Activated gamma-delta T cell treated with Interleukin-2 at 50 U/mL for 16 hours (primary cell): ENCODE measurements around the gene ALKBH2.

Experiments used
- DNase-seq: peaks from one replicate; pipeline ENCODE4 v3.0.0-alpha.2; 2020

ALKBH2 gene

DNA sequence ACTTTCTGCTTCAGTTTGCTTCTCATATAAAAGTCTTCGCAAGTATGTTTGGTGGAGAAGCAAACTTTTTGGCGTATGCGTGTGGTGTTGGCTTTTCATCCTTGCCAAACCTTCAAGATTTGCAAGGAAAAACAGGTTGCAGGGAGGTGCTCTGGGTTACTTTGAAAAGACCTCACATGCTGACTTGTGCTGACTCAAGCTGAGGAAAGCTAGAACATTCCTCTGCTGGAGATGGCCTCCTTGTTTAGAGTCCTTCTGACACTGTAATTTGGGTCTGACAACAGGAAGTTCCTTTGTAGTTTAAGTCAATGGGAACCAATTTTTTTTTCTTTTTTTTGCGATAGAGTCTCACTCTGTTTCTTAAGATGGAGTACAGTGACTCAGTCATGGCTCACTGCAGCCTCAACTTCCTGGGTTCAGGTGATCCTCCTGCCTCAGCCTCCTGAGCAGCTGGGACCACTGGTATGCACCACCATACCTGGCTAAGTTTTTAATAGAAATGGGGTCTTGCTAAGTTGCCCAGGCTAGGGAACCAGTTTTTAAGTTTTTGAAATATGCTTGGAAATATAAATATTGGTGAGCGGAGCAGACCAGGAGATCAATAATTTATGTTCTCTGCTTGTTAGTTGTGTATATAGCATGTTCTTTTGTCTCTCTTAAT is 20.5 kb upstream of the ALKBH2 start:
- no peak for DNase-seq

DNA sequence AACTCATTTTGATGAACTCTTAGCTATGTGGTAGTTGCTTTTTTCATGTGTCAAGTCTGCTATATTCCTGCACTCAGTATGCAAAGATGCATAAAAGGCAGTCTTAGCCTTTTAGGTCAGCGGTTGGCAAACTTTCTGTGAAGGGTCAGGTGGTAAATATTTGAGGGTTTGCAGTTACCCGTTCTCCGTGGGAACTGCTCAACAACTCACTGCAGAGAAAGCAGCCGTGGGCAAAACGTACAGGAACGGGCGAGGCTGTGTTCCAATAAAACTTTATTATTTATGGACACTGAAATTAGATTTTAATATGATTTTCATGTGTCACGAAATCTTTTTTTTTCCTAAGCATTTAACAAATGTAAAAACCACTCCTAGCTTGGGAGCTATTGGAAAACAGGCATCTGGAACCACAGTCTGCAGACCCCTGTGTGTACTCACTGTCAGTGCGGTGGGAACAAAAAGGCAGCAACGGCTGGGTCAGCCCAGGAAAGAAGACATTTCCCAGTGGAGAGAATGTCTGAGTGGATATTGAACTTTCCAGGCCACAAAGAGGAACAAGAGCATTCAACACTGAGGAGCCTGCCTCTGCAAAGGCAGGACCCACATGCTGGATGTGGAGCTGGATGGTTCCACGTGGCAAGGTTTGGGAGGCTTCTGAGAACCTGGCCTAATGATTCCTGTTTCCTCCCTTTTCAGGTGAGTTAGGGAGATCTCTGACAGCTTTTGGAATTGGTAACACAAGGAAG is 19.6 kb upstream of the ALKBH2 start:
- DNase-seq = no peak

DNA sequence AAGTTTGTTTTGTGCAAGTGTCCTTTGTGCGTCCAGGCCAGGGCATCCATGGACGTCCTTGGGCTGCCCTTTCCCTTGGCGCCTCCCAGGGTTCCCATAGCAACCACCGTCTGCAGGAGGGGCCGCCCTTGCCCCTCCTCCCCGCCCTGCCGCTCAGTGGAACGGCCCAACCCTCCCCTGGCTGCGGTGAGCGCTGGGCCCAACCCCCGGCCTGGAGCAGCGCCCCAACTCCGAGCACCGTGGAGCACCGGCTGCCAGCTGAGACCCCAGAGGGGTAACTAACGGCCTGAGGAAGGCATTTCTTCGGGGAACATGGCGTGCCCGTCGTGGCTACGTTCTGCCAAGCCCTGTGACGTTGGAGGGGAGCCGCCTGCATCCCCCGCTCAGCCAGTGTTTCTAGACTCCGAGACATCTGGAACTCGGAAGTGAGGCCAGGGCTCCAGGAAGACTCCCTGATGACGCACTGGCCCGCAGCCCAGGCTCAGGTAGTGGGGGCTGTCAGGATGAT is 17.8 kb upstream of the ALKBH2 start:
- peak; percentile 42 for DNase-seq

DNA sequence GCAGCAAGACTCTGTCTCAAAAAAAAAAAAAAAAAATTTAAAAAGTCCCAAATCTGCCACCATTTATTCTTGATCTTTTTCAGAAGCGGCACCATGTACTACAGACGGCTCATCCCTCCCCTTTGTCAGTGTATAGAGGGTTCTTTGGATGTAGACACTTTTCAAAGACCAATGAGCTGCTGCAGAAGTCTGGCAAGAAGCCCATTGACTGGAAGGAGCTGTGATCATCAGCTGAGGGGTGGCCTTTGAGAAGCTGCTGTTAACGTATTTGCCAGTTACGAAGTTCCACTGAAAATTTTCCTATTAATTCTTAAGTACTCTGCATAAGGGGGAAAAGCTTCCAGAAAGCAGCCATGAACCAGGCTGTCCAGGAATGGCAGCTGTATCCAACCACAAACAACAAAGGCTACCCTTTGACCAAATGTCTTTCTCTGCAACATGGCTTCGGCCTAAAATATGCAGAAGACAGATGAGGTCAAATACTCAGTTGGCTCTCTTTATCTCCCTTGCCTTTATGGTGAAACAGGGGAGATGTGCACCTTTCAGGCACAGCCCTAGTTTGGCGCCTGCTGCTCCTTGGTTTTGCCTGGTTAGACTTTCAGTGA is 16.6 kb upstream of the ALKBH2 start:
- DNase-seq = no peak

DNA sequence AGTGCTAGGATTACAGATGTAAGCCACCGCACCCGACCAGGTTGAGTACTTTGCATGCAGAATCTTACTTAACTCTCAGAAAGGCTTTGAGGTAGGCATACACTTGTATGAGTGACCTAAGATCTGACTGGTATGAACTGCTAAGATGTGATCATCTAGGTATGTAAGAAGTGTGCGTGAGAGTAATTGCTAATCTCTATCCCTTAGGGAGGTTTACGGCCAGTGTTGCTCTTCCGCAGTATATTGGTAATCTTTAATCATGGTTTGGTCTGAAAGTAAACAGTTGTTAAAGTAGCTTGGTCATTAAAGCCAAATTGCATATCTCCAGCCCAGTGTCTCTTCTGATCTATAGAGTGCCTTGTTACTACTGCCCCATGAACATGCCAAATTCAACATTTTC is 11.9 kb upstream of the ALKBH2 start:
- DNase-seq = no peak

DNA sequence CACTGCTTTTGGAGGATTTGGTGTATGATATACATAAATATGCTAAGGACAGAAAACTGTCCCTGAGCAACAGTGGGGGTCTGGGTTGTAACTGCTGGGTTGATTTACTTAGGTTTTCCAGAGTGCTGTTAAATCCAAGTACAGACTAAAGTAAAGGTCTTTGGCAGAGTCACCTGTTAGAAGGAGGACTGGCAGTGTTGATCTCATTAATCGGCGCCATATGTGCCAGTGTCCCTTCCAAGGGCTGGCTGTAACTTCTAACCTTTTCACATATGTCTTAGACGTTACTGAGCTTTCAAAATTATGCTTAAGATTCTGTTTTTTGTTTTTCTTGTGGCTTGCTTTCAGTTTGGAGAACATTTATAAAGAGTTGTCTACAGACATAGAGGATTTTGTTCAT is 9.2 kb upstream of the ALKBH2 start:
- no peak for DNase-seq

DNA sequence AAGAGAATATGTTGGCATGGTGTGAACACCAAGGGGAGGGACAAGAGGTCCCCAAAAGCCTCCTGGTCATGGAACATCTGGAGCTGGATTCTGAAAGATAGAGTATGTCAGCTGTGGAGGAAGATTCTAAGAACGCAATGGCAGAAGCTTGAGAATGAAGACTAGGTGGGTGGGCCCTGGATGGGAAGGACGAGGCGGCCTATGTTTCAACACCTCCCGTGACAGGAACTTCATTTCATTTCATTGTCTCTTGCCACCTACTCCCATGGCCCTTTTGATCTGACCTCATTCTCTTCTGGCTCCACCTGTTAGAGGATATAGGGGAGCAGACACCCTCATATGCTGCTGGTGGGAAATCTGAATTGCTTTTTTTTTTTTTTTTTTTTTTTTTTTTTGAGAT is 7.5 kb upstream of the ALKBH2 start:
- DNase-seq = no peak

DNA sequence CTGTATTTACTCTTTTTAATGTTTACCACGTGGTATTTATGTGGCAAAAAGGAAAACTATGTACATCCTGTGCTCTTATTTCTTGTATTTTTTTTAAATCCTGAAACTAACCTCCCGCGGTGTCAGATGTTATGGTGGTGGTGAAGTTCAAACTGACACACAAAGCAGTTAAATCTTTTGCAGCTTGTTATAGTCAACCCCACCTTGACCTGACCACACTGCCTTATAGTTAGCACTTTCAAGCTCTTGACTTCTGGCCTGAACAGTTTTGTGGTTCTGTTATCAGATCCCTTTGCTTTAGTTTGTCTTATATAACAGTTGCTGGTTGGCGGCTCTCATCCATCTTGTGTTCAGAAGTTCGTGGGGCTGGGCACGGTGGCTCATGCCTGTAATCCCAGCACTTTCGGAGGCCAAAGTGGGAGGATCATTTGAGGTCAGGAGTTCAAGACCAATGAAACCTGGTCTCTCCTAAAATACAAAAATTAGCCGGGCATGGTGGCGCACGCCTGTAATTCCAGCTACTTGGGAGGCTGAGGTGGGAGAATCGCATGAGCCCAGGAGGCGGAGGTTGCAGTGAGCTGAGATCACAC is 6.3 kb upstream of the ALKBH2 start:
- DNase-seq = no peak

DNA sequence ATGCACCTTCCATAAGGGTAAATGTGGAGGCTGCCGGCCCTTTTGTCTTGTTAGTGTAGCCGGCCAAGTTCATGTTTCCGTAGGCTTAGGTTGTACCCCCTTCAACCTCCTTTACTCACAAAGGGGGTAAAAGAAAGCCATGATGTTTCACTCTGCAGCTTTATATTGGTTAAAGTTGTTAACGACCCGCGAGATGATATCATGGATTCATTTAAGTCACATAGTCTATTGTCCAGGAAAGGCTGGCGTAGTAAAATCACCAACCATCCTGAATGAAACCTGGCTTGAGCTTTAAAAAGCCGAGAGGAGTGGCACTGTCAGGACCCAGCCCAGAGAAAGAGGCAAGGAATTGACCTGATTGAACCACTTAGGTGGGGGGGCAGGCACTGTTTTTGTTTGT is 5.4 kb upstream of the ALKBH2 start:
- DNase-seq = no peak

DNA sequence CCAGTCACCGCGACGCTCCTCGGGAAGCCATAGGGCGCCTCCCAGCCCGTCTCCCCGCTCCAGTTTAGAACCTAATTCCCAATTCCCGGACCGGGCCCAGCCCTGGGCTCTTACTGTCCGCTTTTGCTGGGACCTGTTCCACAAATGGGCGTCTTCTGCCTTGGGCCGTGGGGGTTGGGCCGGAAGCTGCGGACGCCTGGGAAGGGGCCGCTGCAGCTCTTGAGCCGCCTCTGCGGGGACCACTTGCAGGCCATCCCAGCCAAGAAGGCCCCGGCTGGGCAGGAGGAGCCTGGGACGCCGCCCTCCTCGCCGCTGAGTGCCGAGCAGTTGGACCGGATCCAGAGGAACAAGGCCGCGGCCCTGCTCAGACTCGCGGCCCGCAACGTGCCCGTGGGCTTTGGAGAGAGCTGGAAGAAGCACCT is 4.9 kb upstream of the ALKBH2 start:
- DNase-seq = no peak

DNA sequence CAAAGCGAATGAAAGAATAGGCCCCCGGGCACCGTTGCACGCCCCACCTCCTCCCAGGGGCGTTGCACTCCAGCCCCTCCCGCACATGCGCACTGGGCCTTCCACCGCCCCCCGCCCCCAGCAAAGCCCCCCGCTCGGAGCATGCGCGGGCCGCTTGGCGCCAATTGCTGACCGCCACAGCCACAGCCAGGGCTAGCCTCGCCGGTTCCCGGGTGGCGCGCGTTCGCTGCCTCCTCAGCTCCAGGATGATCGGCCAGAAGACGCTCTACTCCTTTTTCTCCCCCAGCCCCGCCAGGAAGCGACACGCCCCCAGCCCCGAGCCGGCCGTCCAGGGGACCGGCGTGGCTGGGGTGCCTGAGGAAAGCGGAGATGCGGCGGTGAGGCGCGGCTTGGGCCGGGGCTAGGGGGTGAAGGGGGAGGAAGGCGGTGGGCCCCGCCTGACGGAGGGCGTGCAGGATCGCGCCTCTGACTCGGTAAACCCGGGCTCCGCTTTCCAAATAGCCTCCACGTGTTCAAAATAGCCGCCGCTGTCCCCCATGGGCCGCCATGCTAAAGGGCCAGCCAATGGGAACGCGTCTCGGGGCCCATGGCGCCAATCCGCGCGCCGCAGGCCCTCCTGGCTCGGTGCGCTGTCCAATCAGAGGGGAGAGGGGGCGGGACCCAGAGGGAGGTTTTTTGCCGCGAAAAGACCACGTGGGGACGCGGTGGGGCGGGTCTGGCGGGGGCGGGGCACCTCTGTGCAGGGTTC is 4.3 kb upstream of the ALKBH2 start, which contains the start of gene UNG:
Gene UNG (plus strand): TSS at position 163 of the 748 bp plus-strand sequence. CDS start 83 bp downstream, at position 246.
- peak; percentile 97 for DNase-seq

DNA sequence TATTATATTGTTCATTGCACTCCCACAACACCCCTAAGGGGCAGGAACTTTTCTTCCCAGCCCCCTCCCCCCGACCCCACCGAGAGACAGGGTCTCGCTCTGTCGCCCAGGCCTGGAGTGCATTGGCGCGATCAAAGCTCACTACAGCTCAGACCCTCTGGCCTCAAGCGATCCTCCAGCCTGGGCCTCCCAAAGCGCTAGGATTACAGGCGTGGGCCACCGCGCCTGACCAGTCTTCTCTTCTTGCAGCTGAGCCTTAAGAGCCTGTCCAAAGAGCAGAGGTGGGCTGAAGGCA is 3.8 kb upstream of the ALKBH2 start:
- DNase-seq = no peak

DNA sequence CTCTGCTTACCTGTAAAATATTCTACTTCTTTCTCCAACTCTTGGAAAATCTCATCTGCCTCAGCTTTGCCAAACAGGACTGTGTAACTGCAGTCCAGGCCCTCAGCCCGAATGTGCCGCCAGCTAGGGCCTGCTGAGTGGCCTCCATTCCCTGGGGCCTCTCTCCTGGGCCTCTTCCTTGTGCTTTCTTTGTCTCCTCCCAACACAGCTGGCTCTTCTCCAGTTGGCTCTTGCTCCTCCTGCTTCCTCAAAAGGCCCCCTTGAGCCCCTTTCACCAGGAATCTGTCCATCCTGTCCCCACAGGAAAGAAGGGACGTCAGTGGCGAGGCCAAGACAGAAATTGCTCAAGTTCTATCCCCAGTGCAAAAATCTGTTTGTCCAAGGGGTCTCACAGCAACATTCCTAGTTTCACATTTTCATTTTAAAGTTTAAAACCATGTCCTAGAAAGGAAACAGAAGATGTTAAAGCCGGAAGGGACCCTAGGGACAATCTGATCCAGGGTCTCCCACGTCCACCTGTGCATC is 713 bp downstream of the ALKBH2 start:
- DNase-seq = no peak

DNA sequence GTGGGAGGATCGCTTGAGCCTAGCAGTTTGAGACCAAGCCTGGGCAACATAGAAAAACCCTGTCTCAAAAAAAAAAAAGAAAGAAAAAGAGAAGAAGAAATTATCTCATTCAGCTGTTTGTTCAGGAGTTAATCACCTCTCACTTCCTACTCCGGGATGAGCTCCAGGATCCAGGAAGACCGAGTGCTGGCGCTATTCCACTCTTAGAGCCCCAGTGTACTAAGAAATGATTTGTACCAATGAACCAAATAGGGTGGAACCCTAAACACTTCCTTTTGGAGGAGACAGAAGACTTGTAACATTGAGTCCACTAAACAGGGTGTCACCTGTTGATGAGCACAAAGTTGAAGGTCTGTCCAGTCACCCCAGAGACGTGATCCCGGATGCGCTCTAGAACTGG is 3.6 kb downstream of the ALKBH2 start:
- DNase-seq = no peak

DNA sequence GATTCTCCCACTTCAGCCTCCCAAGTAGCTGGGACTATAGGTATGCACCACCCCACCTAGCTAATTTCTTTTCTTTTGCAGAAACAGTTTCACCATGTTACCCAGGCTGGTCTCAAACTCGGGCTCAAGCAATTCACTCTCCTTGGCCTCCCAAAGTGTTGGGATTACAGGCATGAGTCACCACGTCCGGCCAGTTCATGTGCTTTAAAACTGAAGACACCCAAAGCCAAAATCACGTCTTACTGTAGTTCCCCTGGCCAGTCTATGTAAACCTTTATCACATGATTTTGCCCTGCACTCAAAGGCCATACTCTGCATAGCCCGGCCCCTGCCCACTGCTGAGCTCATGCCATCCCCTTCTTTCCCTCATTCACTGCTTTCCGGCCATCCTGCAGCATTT is 4.5 kb downstream of the ALKBH2 start:
- no peak for DNase-seq

DNA sequence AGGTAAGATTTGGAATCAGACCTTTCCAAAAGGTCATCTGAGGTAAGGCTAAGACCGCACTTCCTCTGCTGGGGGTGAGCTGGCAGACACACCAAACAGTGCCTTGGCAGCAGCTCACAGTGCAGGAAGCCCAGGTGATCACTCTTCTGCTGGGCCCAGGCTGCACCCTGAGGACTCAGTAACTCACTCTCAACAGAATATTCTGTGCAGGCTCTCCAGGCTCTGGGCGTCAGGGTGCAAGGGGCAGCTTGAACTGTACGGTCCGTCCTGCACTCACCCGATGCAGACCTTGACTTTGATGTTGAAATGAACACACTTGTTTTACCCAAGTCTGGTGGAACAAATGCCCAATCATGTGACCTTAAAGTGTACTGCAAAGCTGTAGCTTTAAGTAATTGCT is 6.0 kb downstream of the ALKBH2 start:
- DNase-seq = no peak

DNA sequence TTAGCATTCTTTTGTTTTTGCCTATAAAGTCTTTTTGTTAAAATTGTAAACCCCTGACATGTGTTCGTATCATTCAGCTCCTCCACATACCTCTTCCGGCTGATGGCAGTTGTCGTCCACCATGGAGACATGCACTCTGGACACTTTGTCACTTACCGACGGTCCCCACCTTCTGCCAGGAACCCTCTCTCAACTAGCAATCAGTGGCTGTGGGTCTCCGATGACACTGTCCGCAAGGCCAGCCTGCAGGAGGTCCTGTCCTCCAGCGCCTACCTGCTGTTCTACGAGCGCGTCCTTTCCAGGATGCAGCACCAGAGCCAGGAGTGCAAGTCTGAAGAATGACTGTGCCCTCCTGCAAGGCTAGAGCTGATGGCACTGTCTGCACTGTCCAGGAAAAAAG is 7.7 kb downstream of the ALKBH2 start:
- DNase-seq = no peak

DNA sequence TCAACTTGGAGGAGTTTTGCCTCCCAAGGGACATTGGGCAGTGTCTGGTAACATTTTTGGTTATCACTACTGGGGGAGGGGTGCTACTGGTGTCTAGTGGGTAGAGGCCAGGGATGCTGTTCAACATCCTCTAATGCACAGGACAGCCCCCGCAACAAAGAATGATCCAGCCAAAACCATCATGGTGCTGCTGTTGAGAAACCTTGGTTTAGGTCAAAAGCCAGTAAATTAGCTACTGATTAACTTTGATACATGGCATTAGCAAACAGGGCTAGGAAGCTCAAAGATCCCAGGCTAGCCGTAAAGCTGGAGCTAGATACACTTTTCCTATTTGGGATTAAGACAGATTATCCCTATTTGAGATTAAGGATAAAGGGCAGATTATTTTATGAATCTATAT is 8.8 kb downstream of the ALKBH2 start:
- DNase-seq = no peak

DNA sequence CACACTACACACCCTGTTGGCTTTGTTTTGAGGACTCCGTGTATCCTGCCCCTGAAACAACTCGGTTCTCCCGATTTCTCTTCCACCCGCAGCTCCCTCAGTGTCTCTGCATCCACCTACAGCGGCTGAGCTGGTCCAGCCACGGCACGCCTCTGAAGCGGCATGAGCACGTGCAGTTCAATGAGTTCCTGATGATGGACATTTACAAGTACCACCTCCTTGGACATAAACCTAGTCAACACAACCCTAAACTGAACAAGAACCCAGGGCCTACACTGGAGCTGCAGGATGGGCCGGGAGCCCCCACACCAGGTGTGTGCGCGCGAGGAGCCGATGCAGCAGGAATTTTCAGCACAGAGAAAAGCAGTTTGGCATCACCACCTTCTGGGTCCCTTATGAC is 10.5 kb downstream of the ALKBH2 start:
- no peak for DNase-seq

DNA sequence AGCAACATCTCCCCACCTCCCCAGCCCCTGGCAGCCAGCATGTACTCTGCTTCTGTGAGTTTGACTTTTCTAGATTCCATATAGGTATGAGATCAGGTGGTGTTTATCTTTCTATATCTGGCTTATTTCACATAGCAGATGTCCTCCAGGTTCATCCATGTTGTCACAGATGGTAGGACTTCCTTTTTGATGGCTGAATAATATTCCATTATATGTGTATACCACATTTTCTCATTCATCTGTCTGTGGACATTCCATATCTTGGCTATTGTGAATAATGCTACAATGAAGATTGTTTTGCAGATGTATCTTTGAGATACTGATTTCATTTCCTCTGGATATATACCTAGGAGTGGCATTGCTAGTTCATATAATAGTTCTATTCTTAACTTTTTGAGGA is 18.4 kb downstream of the ALKBH2 start:
- no peak for DNase-seq

DNA sequence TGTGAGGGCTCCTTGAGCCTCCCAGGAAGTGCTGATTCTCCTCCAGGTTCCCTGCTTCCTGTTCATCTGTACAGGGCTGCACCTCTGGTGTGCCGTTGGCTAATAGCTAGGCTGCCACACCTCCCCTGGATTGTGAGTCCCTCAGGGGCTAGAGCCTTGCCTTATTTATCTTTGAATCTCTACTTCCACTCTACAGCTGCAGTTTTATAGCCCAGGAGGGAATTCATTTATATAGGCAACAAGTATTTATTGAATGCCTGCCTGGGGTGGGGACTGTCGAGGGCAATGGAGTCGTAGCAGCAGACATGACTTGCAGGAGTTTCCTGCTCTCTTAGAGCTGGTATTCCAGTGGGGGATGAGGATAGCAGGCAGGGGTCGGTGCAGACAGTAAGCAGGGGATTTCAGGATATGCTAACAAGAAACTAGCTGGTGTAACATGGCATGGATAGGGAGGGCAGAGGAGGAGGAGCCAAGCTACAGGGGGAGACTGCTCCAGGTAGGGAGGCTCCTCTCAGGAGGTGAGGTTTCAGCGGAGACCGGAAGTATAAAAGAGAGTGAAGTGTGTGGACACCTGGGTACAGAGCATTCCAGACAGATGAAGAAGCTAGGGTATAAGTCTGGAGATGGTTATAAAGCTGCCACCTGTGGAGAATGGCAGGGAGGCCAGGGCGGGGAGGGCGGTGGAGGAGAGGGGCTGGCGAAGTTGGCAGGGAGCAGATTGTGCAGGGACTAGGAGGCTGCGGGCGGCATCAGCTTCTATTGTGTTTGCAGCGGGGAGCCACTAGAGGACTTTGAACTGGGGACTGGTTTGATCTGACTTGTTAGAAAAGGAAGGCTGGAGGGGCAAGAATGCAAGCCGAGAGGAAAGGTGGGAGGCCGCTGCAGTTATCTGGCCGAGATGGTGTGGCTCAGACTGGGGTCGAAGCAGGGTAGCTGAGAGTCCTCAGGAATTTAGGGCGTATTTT is 23.7 kb downstream of the ALKBH2 start:
- no peak for DNase-seq

DNA sequence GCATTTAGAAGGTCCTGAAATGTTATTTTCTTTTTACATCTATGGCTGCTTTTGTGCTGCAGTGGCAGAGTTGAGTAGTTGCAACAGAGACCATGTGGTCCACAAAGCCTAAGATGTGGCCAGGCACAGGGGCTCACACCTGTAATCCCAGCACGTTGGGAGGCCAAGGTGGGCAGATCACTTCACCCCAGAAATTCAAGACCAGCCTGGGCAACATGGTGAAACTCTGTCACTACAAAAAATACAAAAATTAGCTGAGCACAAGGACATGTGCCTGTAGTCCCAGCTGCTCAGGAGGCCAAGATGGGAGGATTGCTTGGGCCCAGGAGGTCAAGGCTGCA is 27.4 kb downstream of the ALKBH2 start:
- DNase-seq = no peak
